HepG2 (cell line): ENCODE data around the gene RNF10. TPM values are rescaled to one million over a fixed set of nuclear protein-coding genes. Genes with fewer than 3 reads are reported as not detected.

Experiments
- ARID5B ChIP-seq: IDR thresholded peaks from 2 replicates; pipeline ENCODE4 v1.4.0; 2020; ENCODE audit warnings: mild to moderate bottlenecking, missing genetic modification reagents
- ATF1 ChIP-seq: IDR thresholded peaks from 2 replicates; pipeline ENCODE4 v1.6.1; 2016; ENCODE audit warnings: mild to moderate bottlenecking, control low read depth
- BCL3 ChIP-seq: sonication (generic); formaldehyde crosslinking; IDR thresholded peaks from 2 replicates; pipeline ENCODE4 v1.5.1; 2020; ENCODE audit warnings: mild to moderate bottlenecking, missing genetic modification reagents, moderate library complexity
- CHCHD3 ChIP-seq: sonication (generic); formaldehyde crosslinking; IDR thresholded peaks from 2 replicates; pipeline ENCODE4 v1.8.0; 2022; ENCODE audit warnings: mild to moderate bottlenecking, missing genetic modification reagents, moderate library complexity
- LBX2 ChIP-seq: sonication (generic); formaldehyde crosslinking; IDR thresholded peaks from 2 replicates; pipeline ENCODE4 v1.5.0; 2020; ENCODE audit warnings: missing genetic modification reagents, mild to moderate bottlenecking, borderline replicate concordance
- MXD4 ChIP-seq: IDR thresholded peaks from 2 replicates; pipeline ENCODE4 v1.6.1; 2016; ENCODE audit warnings: mild to moderate bottlenecking, missing biosample characterization, missing genetic modification reagents
- NBN ChIP-seq: fragments of 450-650 bp; conservative IDR thresholded peaks from 2 replicates; pipeline ENCODE4 v1.6.1; 2017
- NR1H2 ChIP-seq: sonication (generic); formaldehyde crosslinking; IDR thresholded peaks from 2 replicates; pipeline ENCODE4 v1.8.1; 2022; ENCODE audit warnings: low read depth, missing genetic modification reagents, borderline replicate concordance
- PRDM10 ChIP-seq: sonication (generic); formaldehyde crosslinking; IDR thresholded peaks from 2 replicates; pipeline ENCODE4 v1.4.0; 2020; ENCODE audit warnings: low read depth, missing genetic modification reagents
- SATB2 ChIP-seq: sonication (generic); formaldehyde crosslinking; IDR thresholded peaks from 2 replicates; pipeline ENCODE4 v1.5.0; 2020; ENCODE audit warnings: missing genetic modification reagents
- SMYD3 ChIP-seq: sonication (generic); formaldehyde crosslinking; IDR thresholded peaks from 2 replicates; pipeline ENCODE4 v1.8.1; 2023; ENCODE audit warnings: mild to moderate bottlenecking, missing genetic modification reagents
- THAP9 ChIP-seq: sonication (generic); formaldehyde crosslinking; IDR thresholded peaks from 2 replicates; pipeline ENCODE4; 2020; ENCODE audit warnings: missing genetic modification reagents, mild to moderate bottlenecking, borderline replicate concordance
- ZNF225 ChIP-seq: sonication (generic); formaldehyde crosslinking; IDR thresholded peaks from 2 replicates; pipeline ENCODE4 v1.4.0; 2020; ENCODE audit warnings: mild to moderate bottlenecking, missing genetic modification reagents
- ZNF292 ChIP-seq: sonication (generic); formaldehyde crosslinking; IDR thresholded peaks from 2 replicates; pipeline ENCODE4 v1.8.1; 2022; ENCODE audit warnings: mild to moderate bottlenecking, low read depth, missing genetic modification reagents, borderline replicate concordance
- ZNF317 ChIP-seq: sonication (generic); formaldehyde crosslinking; IDR thresholded peaks from 2 replicates; pipeline ENCODE4 v1.5.0; 2020; ENCODE audit warnings: mild to moderate bottlenecking, missing genetic modification reagents
- ZNF34 ChIP-seq: sonication (generic); formaldehyde crosslinking; IDR thresholded peaks from 2 replicates; pipeline ENCODE4 v1.4.0; 2020; ENCODE audit warnings: mild to moderate bottlenecking, missing genetic modification reagents, borderline replicate concordance
- ZNF629 ChIP-seq: sonication (generic); formaldehyde crosslinking; conservative IDR thresholded peaks from 2 replicates; pipeline ENCODE4 v1.5.0; 2020; ENCODE audit warnings: missing genetic modification reagents
- polyA plus RNA-seq, 8 experiments: library from polyadenylated mRNA; depleted of rRNA in 3 of 8; stranded (reverse) in 7 of 8; unstranded in 1 of 8; fragments of >200 nt; fragmentation: Illumina TruSeq in 4 of 8; extraction: Trizol in 4 of 8; gene quantifications; 2 replicates each; pipeline versions ENCODE4 v1.2.1 to v1.2.3, GENCODE V29; 2011 to 2016; ENCODE audit warnings: low read depth in 4 of 8, missing spikeins in 1 of 8, mixed read lengths in 1 of 8; ENCODE audit not compliant: insufficient read depth in 1 of 8
- total RNA-seq, 5 experiments: library from RNA; depleted of rRNA; stranded (reverse); fragments of >200 nt; fragmentation: Illumina TruSeq; extraction: Trizol; gene quantifications; 2 replicates each; pipeline ENCODE4 v1.2.3, GENCODE V29; 2016; ENCODE audit warnings: low read depth in 1 of 5

RNF10 gene
- total and polyA plus RNA-seq, 2 of the 13 experiments (the other 11 are each of a cell fraction or from before 2014, with no cell fraction given) = 62.5 to 88.0 TPM

- TF ChIP-seq NBN = no peak
- 0 out of 2 replicates have a peak, but pooled peaks have one; percentile 34 for TF ChIP-seq ZNF34
- TF ChIP-seq BCL3 (CRISPR knock-in tag) = peak; percentile 42; the same call in 1 of the 2 replicates
- TF ChIP-seq ARID5B (CRISPR knock-in tag) = peak; percentile 57; the same call in 1 of the 2 replicates
- peak; percentile 68; the same call in 1 of the 2 replicates for TF ChIP-seq PRDM10
- no peak for TF ChIP-seq LBX2 (CRISPR knock-in tag)
- TF ChIP-seq MXD4 (CRISPR knock-in tag) = peak; percentile 29; the same call in 1 of the 2 replicates
- no peak for TF ChIP-seq SMYD3 (CRISPR knock-in tag)
- TF ChIP-seq NR1H2 (CRISPR knock-in tag) = 0 out of 2 replicates have a peak, but pooled peaks have one; percentile 75
- TF ChIP-seq ZNF629 (CRISPR knock-in tag) = no peak
- TF ChIP-seq SATB2 (CRISPR knock-in tag) = no peak
- no peak for TF ChIP-seq ZNF225
- TF ChIP-seq ZNF317 (CRISPR knock-in tag) = peak; percentile 68; the same call in 1 of the 2 replicates
- TF ChIP-seq ATF1 (CRISPR knock-in tag) = peak; percentile 93
- no peak for TF ChIP-seq CHCHD3 (CRISPR knock-in tag)
- TF ChIP-seq THAP9 (CRISPR knock-in tag) = peak; percentile 95
- TF ChIP-seq ZNF292 (CRISPR knock-in tag) = no peak
These were observed 5.2 kb upstream of the RNF10 start, which contains the start of gene COQ5 (continued) for GRCh38 chr12:120528861-120529525.
